WI38 (cell line): ENCODE data around the gene COLEC11.
"Not testable (repeated sequence)": the region's sequence is repeated elsewhere in the genome, so short reads cannot be mapped to it uniquely, and the experiment has no call there.

Experiments used
- H3K4me3 ChIP-seq: 2 replicates; pipeline ENCODE4 v1.5.1; 2011; ENCODE audit warnings: low read depth, mild to moderate bottlenecking, control low read depth, low read length
- TF ChIP-seq, protein P1 (sequence below): IDR thresholded peaks from 2 replicates; pipeline ENCODE4 v1.5.1; 2012; ENCODE audit warnings: low read depth, mild to moderate bottlenecking, control low read depth, low read length

Gene COLEC11

DNA sequence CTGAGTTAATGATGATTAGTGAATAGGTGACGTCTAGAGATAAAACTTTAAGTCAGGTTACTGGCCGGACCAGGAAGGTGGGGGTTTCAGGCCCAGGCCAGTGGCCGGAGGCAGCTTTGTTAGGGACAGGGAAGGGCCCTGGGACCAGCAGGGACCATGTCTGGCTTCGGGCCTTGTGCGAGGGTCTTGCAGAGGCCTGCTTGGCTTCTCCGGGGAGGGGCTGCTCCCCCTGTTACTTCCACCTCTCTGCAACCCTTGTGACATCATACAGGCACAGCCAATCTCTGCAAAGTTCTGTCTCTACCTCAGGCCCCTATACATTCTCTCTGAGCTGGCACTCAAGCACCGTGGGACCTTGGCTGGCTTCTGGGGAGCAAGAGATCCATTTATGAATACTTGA is 63.0 kb downstream of the COLEC11 start, which contains the start of gene ALLC:
ALLC (plus strand) TSS at position 320 of the 400 bp plus-strand sequence. CDS start 12,958 bp downstream, outside the sequence.
- no peak within 1 kb of the TSS for H3K4me3 ChIP-seq
- TF ChIP-seq, protein P1, sequence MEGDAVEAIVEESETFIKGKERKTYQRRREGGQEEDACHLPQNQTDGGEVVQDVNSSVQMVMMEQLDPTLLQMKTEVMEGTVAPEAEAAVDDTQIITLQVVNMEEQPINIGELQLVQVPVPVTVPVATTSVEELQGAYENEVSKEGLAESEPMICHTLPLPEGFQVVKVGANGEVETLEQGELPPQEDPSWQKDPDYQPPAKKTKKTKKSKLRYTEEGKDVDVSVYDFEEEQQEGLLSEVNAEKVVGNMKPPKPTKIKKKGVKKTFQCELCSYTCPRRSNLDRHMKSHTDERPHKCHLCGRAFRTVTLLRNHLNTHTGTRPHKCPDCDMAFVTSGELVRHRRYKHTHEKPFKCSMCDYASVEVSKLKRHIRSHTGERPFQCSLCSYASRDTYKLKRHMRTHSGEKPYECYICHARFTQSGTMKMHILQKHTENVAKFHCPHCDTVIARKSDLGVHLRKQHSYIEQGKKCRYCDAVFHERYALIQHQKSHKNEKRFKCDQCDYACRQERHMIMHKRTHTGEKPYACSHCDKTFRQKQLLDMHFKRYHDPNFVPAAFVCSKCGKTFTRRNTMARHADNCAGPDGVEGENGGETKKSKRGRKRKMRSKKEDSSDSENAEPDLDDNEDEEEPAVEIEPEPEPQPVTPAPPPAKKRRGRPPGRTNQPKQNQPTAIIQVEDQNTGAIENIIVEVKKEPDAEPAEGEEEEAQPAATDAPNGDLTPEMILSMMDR = no peak

DNA sequence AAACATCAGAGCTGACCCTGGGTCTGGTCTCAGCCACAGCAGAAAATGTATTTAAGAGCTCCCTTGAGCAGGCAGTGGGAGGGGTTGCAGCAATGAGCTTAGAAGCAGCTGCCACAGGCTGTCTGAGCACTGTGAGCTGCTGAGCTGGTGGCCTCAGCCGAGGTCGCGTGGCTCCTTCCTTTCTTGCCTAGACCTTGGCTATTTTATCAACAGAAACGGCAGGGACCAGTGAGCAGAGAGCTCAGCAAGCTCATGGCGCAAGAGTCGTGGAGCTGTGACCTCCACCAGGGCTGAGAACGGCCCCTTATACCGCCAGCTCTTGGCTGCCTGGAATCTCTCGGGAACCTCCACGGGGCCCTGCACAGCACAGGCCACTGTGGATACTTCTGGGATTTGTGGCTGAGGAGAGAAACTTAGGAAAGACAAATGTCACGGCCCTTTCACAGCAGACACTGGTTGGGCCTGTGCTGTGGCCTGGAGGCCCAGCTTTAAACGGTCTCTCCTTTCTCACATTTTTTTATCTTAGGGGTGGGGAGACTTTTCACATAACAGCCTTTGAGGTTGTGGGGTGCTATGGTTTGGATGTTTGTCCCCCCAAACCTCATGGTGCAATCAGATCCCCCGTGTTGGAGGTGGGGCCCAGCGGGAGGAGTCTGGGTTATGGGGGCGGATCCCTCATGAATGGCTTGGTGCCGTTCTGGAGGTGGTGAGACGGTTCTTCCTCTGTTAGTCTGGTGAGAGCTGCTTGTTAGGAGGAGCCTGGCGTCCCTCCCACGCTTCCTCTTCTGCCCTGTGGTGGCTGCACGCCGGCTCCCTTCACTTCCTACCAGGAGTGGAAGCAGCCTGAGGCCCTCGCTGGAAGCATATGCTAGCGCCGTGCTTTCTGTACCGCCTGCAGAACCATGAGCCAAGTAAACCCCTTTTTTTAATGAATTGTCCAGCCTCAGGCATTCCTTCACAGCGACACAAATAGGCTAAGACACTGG is 64.8 kb downstream of the COLEC11 start:
- no peak overlapping the region for H3K4me3 ChIP-seq
- TF ChIP-seq, protein P1 = no peak

DNA sequence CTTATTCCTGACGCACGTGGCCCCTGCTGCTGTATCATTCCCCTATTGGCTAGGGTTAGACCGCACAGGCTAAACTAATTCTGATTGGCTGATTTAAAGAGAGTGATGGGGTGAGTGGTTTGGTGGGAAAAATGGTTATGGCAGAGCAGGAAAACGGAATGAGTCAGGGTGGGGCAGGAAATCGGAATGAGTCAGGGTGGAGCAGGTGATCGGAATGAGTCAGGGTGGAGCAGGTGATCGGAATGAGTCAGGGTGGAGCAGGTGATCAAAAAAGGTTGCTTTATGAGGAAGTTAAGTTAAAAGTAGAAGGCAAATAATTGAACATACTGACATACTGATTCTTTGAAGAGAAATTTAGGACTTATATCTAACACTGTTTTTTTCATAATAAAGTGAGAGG is 65.7 kb downstream of the COLEC11 start:
- not testable (repeated sequence) for H3K4me3 ChIP-seq

DNA sequence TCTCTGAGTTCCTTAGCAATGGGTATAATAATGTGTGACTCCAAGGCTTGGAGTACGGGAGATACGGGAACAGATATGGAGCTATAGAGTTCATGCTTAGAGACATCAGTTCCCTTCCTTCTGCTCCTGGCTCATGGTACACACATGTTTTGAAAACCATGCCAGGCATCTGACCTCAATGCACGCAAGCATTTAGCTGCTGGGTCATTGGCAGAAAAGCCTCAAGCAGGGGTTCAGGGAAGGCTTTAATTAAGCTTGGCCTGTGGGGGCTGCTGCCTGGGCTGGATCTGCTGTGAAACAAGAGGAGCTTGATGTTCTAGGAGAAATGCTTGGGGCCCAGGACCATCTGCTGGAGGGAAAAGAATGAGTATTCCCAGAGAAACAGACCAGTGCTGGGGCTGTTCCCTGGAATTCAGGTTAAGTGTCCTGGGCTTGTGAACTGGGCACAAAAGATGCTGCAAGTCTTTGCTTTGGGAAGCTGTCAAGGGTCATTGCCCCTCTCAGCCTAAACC is 66.3 kb downstream of the COLEC11 start:
- TF ChIP-seq, protein P1 = no peak
- no peak overlapping the region for H3K4me3 ChIP-seq

DNA sequence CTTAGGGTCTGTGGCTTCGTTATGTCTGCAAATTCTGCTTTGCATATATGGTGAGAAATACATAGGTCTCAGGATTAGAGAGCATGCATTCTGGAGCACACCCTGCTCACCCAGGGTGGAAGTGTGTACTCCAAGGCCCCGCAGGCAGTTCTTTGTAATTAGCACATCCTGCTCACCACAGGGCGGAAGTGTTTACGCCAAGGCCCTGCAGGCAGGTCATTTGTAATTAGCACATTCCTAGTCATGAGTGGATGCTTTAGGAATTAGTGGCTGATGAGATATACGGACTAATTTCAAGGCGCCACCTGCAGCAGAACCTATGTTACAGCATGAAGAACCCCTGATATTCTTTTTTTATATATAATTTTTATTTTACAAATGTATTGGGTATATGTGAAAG is 67.3 kb downstream of the COLEC11 start:
- no peak overlapping the region for H3K4me3 ChIP-seq
- TF ChIP-seq, protein P1 = no peak

DNA sequence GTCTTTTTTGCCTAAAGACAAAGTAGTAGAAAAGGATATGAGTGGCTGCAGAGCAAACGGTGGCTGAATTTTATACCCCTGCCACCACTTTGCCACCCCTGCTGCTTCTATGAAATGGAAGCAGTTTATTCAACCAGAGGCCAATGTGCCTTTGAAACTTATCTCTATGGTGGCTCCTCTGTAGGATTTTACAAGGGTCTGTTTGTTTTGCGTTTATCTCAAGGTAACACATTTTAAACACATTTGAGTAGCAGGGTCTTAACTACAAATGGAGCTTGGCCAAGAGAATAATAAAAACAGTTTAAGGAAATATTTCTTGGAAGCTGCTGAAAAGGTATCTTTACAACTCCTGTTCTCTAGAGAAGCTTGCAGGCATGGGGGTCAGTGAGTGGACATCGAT is 69.2 kb downstream of the COLEC11 start:
- TF ChIP-seq, protein P1 = no peak
- no peak overlapping the region for H3K4me3 ChIP-seq

DNA sequence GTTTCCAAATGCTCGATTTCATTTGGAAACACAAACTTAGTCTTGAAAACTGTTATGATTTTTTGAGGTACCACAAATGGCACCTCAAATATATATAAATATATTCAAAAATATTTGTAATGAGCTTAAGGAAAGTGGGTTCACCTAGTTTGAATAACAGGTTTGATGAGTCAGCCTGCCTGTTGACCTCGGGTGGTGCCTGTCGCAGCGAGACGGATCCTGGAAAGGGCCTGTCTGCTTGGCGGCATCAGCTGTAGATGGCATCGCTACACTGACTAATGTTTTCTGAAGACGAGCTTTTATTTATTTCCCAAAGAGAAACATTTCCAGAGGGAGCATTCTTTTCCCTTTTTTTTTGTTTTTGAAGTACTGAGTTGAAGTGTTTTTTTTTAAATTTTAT is 70.0 kb downstream of the COLEC11 start:
- H3K4me3 ChIP-seq = no peak overlapping the region
- TF ChIP-seq, protein P1 = no peak
